H4 (cell line): Measurements from ENCODE around the gene CNDP1. TPM values are rescaled to one million over a fixed set of nuclear protein-coding genes. Genes with fewer than 3 reads are reported as not detected.

ENCODE experiments used
- DNase-seq: peaks from one replicate; pipeline ENCODE4 v3.0.0-alpha.2; 2015; ENCODE audit warnings: low spot score
- total RNA-seq: library from RNA; depleted of rRNA; stranded (reverse); fragments of >200 nt; shearing (Covaris generic); gene quantifications from 2 replicates; pipeline ENCODE4 v1.2.3, GENCODE V29; 2014

Gene CNDP1
- total RNA-seq, 1 experiment from 2014 or later = not detected

- no peak for DNase-seq
Measured at GRCh38 chr18:74582642-74583041, 48.3 kb downstream of the CNDP1 start.

GRCh38 chr18:74587441-74587840 is 53.1 kb downstream of the CNDP1 start:
- DNase-seq = no peak

GRCh38 chr18:74589021-74589420 is 54.7 kb downstream of the CNDP1 start:
- DNase-seq = no peak

- no peak for DNase-seq
Measured at GRCh38 chr18:74589811-74590210, 55.5 kb downstream of the CNDP1 start.

- DNase-seq = no peak
Measured at GRCh38 chr18:74590671-74591070, 56.4 kb downstream of the CNDP1 start.

GRCh38 chr18:74595431-74595830 is 61.1 kb downstream of the CNDP1 start:
- DNase-seq = no peak

- no peak for DNase-seq
Measured at GRCh38 chr18:74597034-74597661, 62.8 kb downstream of the CNDP1 start.

GRCh38 chr18:74597662-74598349 is 63.5 kb downstream of the CNDP1 start, which contains the start of gene ZNF407:
Gene ZNF407, plus strand, starts transcription at chr18:74597870. Its CDS starts 33,150 bp downstream, at chr18:74631020.
- DNase-seq = peak; percentile 92

GRCh38 chr18:74598350-74599001 is 64.2 kb downstream of the CNDP1 start:
- peak; percentile 46 for DNase-seq

GRCh38 chr18:74604361-74604760 is 70.1 kb downstream of the CNDP1 start:
- DNase-seq = no peak

- DNase-seq = peak; percentile 64
Measured at GRCh38 chr18:74604774-74605173, 70.5 kb downstream of the CNDP1 start.

GRCh38 chr18:74608681-74609080 is 74.4 kb downstream of the CNDP1 start:
- no peak for DNase-seq

- peak; percentile 59 for DNase-seq
Measured at GRCh38 chr18:74609535-74609934, 75.2 kb downstream of the CNDP1 start.

GRCh38 chr18:74610051-74610615 is 75.8 kb downstream of the CNDP1 start:
- DNase-seq = no peak

- DNase-seq = no peak
Measured at GRCh38 chr18:74610860-74611259, 76.6 kb downstream of the CNDP1 start.

GRCh38 chr18:74611765-74612164 is 77.5 kb downstream of the CNDP1 start:
- no peak for DNase-seq

- no peak for DNase-seq
Measured at GRCh38 chr18:74613381-74613780, 79.1 kb downstream of the CNDP1 start.

- DNase-seq = no peak
Measured at GRCh38 chr18:74616494-74616893, 82.2 kb downstream of the CNDP1 start.

GRCh38 chr18:74617486-74617885 is 83.2 kb downstream of the CNDP1 start:
- no peak for DNase-seq

GRCh38 chr18:74622072-74622471 is 87.8 kb downstream of the CNDP1 start:
- no peak for DNase-seq

- no peak for DNase-seq
Measured at GRCh38 chr18:74623047-74623816, 88.9 kb downstream of the CNDP1 start.

- no peak for DNase-seq
Measured at GRCh38 chr18:74624466-74624865, 90.2 kb downstream of the CNDP1 start.
